ENCODE measurements around the gene AKAP9.

DNA sequence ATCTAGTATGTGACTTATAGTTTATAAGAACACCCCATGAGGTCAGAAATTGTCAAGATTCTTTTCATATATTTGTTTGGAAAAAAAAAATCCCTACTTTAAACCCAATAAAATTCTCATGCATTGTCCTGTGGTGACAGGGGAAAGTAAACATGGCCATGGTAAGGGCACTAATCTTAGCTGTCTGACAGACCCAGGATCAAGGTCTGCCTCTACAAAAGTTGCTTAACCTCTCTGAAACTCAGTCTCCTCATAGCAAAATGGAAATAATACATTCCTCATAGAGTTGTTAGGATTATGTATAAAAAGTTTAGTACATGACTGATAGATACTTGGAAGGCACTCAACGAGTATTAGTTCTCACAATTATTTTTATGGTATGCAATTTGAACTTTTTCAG lies 22.3 kb upstream of the AKAP9 start:
- TF ChIP-seq, protein P1, sequence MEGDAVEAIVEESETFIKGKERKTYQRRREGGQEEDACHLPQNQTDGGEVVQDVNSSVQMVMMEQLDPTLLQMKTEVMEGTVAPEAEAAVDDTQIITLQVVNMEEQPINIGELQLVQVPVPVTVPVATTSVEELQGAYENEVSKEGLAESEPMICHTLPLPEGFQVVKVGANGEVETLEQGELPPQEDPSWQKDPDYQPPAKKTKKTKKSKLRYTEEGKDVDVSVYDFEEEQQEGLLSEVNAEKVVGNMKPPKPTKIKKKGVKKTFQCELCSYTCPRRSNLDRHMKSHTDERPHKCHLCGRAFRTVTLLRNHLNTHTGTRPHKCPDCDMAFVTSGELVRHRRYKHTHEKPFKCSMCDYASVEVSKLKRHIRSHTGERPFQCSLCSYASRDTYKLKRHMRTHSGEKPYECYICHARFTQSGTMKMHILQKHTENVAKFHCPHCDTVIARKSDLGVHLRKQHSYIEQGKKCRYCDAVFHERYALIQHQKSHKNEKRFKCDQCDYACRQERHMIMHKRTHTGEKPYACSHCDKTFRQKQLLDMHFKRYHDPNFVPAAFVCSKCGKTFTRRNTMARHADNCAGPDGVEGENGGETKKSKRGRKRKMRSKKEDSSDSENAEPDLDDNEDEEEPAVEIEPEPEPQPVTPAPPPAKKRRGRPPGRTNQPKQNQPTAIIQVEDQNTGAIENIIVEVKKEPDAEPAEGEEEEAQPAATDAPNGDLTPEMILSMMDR (IDR thresholded peaks at IDR 0.05; ENCODE audit: insufficient read depth, low read length) = no peak
- TF ChIP-seq, protein P2, sequence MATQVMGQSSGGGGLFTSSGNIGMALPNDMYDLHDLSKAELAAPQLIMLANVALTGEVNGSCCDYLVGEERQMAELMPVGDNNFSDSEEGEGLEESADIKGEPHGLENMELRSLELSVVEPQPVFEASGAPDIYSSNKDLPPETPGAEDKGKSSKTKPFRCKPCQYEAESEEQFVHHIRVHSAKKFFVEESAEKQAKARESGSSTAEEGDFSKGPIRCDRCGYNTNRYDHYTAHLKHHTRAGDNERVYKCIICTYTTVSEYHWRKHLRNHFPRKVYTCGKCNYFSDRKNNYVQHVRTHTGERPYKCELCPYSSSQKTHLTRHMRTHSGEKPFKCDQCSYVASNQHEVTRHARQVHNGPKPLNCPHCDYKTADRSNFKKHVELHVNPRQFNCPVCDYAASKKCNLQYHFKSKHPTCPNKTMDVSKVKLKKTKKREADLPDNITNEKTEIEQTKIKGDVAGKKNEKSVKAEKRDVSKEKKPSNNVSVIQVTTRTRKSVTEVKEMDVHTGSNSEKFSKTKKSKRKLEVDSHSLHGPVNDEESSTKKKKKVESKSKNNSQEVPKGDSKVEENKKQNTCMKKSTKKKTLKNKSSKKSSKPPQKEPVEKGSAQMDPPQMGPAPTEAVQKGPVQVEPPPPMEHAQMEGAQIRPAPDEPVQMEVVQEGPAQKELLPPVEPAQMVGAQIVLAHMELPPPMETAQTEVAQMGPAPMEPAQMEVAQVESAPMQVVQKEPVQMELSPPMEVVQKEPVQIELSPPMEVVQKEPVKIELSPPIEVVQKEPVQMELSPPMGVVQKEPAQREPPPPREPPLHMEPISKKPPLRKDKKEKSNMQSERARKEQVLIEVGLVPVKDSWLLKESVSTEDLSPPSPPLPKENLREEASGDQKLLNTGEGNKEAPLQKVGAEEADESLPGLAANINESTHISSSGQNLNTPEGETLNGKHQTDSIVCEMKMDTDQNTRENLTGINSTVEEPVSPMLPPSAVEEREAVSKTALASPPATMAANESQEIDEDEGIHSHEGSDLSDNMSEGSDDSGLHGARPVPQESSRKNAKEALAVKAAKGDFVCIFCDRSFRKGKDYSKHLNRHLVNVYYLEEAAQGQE (IDR thresholded peaks at IDR 0.05; ENCODE audit: insufficient replicate concordance, low read depth) = no peak

Data from HL-60 (cell line).